ENCODE data around the gene GPX2.

The GPX2 gene

GRCh38 chr14:64970041-64970440 lies 27.5 kb upstream of the GPX2 start:
- no peak overlapping the region for H3K4me3 ChIP-seq (replicated peaks; ENCODE audit: insufficient read depth, low read length)
- H3K27ac ChIP-seq (replicated peaks): no peak overlapping the region
- H3K27me3 ChIP-seq (ENCODE audit: insufficient read depth, poor library complexity, severe bottlenecking): peaks cover 2% of the 10 kb centered on the region
- no peak for TF ChIP-seq REST (IDR thresholded peaks at IDR 0.05; ENCODE audit: insufficient replicate concordance, low read depth)
- no peak for TF ChIP-seq GABPA (IDR thresholded peaks at IDR 0.05; ENCODE audit: low read depth)
- no peak for TF ChIP-seq SPI1 (IDR thresholded peaks at IDR 0.05; ENCODE audit: borderline replicate concordance, low read depth)
- no peak for TF ChIP-seq CTCF (IDR thresholded peaks at IDR 0.05; ENCODE audit: insufficient read depth, low read length)
- no peak for TF ChIP-seq POLR2AphosphoS5 (IDR thresholded peaks at IDR 0.05; ENCODE audit: low read depth)
- no peak for DNase-seq (ENCODE audit: low read depth in 1 of 2, low spot score in 1 of 2)

- no peak for DNase-seq (ENCODE audit: low read depth in 1 of 2, low spot score in 1 of 2)
- peaks cover 2% of the 10 kb centered on the region for H3K27me3 ChIP-seq (ENCODE audit: insufficient read depth, poor library complexity, severe bottlenecking)
- H3K27ac ChIP-seq (replicated peaks): no peak overlapping the region
- no peak overlapping the region for H3K4me3 ChIP-seq (replicated peaks; ENCODE audit: insufficient read depth, low read length)
- TF ChIP-seq SPI1 (IDR thresholded peaks at IDR 0.05; ENCODE audit: borderline replicate concordance, low read depth): no peak
- no peak for TF ChIP-seq GABPA (IDR thresholded peaks at IDR 0.05; ENCODE audit: low read depth)
- no peak for TF ChIP-seq REST (IDR thresholded peaks at IDR 0.05; ENCODE audit: insufficient replicate concordance, low read depth)
- no peak for TF ChIP-seq POLR2AphosphoS5 (IDR thresholded peaks at IDR 0.05; ENCODE audit: low read depth)
- TF ChIP-seq CTCF (IDR thresholded peaks at IDR 0.05; ENCODE audit: insufficient read depth, low read length): no peak
Observed at GRCh38 chr14:64968651-64969050, 26.1 kb upstream of the GPX2 start.

- no peak overlapping the region for H3K27ac ChIP-seq (replicated peaks)
- no peak overlapping the region for H3K4me3 ChIP-seq (replicated peaks; ENCODE audit: insufficient read depth, low read length)
- no peak for TF ChIP-seq GABPA (IDR thresholded peaks at IDR 0.05; ENCODE audit: low read depth)
- TF ChIP-seq POLR2AphosphoS5 (IDR thresholded peaks at IDR 0.05; ENCODE audit: low read depth): no peak
- TF ChIP-seq CTCF (IDR thresholded peaks at IDR 0.05; ENCODE audit: insufficient read depth, low read length): no peak
- TF ChIP-seq SPI1 (IDR thresholded peaks at IDR 0.05; ENCODE audit: borderline replicate concordance, low read depth): no peak
- TF ChIP-seq REST (IDR thresholded peaks at IDR 0.05; ENCODE audit: insufficient replicate concordance, low read depth): no peak
- H3K27me3 ChIP-seq (ENCODE audit: insufficient read depth, poor library complexity, severe bottlenecking): peaks cover 2% of the 10 kb centered on the region
- DNase-seq (ENCODE audit: low read depth in 1 of 2, low spot score in 1 of 2): no peak
Observed at GRCh38 chr14:64968167-64968566, 25.6 kb upstream of the GPX2 start.

Data from HL-60 (cell line).